ENCODE results near the gene SSH2. TPM values are rescaled to one million over a fixed set of nuclear protein-coding genes. Genes with fewer than 3 reads are reported as not detected.
"Not testable (repeated sequence)": the region's sequence is repeated elsewhere in the genome, so short reads cannot be mapped to it uniquely, and the experiment has no call there.

The SSH2 gene
- total RNA-seq, 1 experiment from 2014 or later = 15.2 TPM

DNA sequence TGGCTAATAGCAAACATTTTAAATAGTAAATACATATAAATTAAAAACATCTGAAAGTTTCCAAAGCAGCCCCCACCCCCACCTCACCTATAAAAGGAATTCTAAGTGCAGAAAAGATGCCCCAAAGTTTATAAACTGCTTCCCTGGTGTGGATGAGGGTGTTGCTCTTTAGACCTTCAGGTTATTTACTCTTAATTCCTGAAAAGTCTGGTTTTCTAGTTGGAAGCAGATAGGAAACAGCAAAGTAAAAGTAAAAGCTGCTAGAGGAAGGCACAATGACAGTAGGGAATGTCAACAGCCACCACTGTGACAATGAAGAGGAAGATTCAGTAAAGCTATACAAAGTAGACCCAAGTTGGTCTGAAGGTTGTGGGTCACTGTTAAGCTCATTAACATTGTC is 37.8 kb downstream of the SSH2 start:
- DNase-seq (ENCODE audit: low read depth, low spot score) = no peak
- in situ Hi-C loops (cut with HindIII; ENCODE audit: low pct_unique_long_range_greater_than_20kb, low sequenced_read_pairs) = no loop called here

GRCh38 chr17:29891131-29891530 is 38.9 kb downstream of the SSH2 start:
- no peak for DNase-seq (ENCODE audit: low read depth, low spot score)
- in situ Hi-C loops (cut with HindIII; ENCODE audit: low pct_unique_long_range_greater_than_20kb, low sequenced_read_pairs) = no loop called here

DNA sequence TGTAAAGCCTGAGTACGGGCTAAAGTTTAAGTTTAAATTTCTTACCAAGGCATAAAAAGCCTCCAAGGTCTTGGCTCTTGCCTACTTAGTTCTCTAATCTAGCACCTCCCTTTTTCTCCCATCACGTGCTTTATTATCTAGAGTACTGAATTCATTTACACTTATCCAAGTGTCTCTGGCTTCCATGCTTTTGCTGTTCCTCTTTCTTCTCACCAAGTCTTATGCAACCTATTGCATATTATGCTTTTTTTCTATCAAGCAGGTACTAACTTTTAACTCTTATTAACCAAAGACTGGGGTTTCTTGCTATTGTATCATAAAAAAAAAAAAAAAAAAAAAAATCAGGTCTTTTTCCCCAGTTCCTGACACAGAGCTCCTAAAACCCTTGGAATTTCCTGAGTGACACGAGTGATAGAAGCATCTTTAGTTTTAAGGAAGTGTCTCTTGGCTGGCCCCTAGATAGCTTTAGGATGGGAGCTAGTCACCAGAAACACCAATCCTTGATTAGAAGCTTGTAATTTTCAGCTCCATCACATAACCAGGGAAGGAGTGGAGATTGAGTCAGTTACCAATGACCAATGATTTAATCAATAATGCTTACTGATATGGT is 44.9 kb downstream of the SSH2 start:
- DNase-seq (ENCODE audit: low read depth, low spot score) = no peak
- in situ Hi-C loops (cut with HindIII; ENCODE audit: low pct_unique_long_range_greater_than_20kb, low sequenced_read_pairs) = no loop called here

DNA sequence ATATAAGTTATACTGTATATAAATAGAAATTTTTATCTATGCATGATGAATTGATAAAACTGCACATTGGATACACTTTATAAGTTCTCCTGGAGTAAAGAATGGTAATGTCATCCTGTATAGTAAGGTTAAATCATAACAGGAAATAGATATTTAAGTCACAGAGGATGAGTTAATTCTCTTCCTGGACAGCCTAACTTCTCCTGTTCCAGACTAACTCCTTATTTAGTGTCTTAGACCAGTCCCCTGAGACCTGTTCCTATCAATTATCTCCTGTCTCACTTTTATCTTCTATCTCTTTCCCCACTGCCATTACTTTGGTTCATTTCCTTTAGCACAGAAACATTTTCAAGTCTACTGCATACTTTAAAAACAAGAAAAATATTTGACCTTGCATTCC is 46.5 kb downstream of the SSH2 start:
- no peak for DNase-seq (ENCODE audit: low read depth, low spot score)
- in situ Hi-C loops (cut with HindIII; ENCODE audit: low pct_unique_long_range_greater_than_20kb, low sequenced_read_pairs) = no loop called here

DNA sequence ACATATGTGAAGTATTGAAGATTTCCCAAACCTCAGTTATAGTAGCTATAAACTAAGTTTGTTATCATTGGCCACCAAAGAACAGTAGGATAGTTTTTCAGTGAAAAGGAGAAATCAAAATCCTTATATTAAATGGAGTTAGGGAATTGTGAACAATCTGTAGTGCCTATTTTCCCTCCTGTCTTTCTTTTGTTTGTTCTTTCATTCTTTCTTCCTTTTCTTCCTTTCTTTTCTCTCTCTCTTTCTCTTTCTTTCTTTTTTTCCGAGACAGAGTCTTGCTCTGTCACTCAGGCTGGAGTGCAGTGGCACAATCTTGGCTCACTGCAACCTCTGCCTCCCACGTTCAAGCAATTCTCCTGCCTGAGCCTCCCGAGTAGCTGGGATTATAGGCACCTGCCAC is 48.8 kb downstream of the SSH2 start:
- no peak for DNase-seq (ENCODE audit: low read depth, low spot score)
- in situ Hi-C loops (cut with HindIII; ENCODE audit: low pct_unique_long_range_greater_than_20kb, low sequenced_read_pairs) = no loop called here

- in situ Hi-C loops (cut with HindIII; ENCODE audit: low pct_unique_long_range_greater_than_20kb, low sequenced_read_pairs) = no loop called here
- no peak for DNase-seq (ENCODE audit: low read depth, low spot score)
These were observed 50.0 kb downstream of the SSH2 start for GRCh38 chr17:29880031-29880430.

GRCh38 chr17:29874931-29875596 is 55.0 kb downstream of the SSH2 start:
- in situ Hi-C loops (cut with HindIII; ENCODE audit: low pct_unique_long_range_greater_than_20kb, low sequenced_read_pairs) = no loop called here
- DNase-seq (ENCODE audit: low read depth, low spot score) = no peak

DNA sequence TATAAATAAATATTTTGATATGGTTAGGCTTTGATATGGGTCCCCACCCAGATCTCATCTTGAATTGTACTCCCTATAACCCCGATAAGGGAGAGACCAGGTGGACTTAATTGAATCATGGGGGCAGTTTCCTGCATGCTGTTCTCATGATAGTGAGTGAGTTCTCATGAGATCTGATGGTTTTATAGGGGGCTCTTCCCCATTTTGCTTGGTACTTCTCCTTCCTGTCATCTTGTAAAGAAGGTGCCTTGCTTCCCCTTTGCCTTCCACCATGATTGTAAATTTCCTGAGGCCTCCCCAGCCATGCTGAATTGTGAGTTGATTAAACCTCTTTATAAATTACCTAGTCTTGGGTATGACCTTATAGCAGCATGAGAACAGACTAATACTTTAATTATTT is 55.7 kb downstream of the SSH2 start:
- DNase-seq (ENCODE audit: low read depth, low spot score); in situ Hi-C loops (cut with HindIII; ENCODE audit: low pct_unique_long_range_greater_than_20kb, low sequenced_read_pairs): not testable (repeated sequence)

GRCh38 chr17:29873476-29873875 is 56.6 kb downstream of the SSH2 start:
- in situ Hi-C loops (cut with HindIII; ENCODE audit: low pct_unique_long_range_greater_than_20kb, low sequenced_read_pairs) = no loop called here
- no peak for DNase-seq (ENCODE audit: low read depth, low spot score)

- in situ Hi-C loops (cut with HindIII; ENCODE audit: low pct_unique_long_range_greater_than_20kb, low sequenced_read_pairs) = no loop called here
- peak; percentile 96 for DNase-seq (ENCODE audit: low read depth, low spot score)
These were observed 59.1 kb downstream of the SSH2 start for GRCh38 chr17:29870836-29871465.

DNA sequence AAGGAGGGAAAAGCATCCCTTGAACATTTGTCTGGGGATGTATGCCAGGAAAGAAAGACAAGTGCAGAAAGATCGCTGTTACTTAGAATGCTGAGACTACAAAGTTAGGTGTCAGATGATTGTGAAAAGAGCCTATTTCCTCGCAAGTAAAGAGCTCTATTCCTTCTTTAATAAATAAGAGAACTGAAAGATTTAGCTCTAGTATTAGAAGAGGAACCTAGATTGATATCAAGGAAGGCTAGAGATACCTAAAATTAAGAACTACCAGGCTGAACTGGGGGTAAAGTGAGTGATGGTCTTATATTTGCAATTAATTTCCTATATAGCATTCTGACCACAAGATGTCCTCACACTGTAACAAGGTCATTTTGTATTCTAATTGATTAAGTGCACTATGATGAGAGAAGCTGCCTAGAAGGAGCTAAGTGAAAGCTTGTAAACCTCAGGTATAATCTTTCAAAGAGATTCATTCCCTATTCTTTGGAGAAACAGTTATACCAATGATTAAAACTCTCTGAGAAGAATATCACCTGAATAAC is 62.3 kb downstream of the SSH2 start:
- in situ Hi-C loops (cut with HindIII; ENCODE audit: low pct_unique_long_range_greater_than_20kb, low sequenced_read_pairs) = no loop called here
- peak; percentile 43 for DNase-seq (ENCODE audit: low read depth, low spot score)

DNA sequence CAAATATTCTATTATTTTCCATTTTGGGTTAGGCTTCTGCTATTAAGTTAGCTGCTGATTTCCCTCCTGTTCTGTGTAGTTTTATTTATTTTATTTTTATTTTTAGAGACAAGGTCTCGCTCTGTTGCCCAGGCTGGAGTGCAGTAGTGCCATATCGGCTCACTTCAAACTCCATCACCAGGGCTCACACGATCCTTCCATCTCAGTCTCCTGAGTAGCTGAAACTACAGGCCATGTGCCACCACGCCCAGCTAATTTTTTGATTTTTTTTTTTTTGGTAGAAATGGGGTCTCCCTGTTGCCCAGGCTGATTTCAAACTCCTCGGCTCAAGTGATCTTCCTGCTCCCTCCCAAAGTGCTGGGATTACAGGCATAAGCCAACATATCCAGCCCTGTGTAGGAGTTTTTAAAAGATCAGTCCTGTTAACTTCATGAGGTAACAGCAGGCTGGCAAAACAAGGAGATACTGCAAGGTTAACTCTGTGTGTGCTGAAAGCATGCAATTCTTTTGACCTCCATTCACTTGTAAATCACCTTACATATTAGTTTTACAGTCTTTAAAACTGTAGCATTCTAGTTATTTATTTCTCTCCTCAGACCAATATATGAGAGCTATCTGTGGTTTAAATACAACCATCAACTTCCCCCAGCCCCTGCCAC is 63.2 kb downstream of the SSH2 start:
- DNase-seq (ENCODE audit: low read depth, low spot score) = no peak
- in situ Hi-C loops (cut with HindIII; ENCODE audit: low pct_unique_long_range_greater_than_20kb, low sequenced_read_pairs) = no loop called here

DNA sequence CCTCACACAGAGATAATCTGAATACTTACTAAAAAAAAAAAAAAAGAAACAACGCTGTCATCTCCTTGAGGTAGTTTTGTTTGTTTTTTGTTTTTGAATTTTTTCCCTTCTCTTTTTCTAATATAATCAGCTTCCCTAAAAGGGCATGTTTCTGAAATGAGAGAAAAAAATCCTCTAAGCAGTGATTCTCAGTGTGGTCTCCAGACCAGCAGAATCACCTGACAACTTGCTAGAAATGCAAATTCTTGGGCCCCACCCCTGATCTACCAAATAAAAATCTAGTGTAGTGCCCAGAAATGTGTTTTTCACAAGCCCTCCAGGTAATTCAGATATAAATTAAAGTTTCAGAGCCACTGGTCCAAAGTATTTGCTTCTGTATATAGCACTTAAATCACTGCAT is 65.4 kb downstream of the SSH2 start:
- no peak for DNase-seq (ENCODE audit: low read depth, low spot score)
- in situ Hi-C loops (cut with HindIII; ENCODE audit: low pct_unique_long_range_greater_than_20kb, low sequenced_read_pairs) = no loop called here

DNA sequence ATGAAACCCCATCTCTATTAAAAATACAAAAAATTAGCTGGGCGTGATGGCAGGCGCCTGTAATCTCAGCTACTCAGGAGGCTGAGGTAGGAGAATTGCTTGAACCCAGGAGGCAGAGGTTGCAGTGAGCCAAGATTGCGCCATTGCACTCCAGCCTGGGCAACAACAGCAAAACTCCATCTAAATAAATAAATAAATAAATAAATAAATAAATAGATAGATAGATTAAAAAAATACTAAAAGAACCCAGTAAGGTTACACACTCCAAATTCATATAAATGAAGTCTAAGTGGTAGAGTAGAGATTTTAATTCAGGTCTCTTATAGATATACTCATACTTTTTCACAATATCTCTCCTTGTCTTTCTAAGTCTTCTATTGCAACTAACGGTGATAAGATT is 65.9 kb downstream of the SSH2 start:
- DNase-seq (ENCODE audit: low read depth, low spot score); in situ Hi-C loops (cut with HindIII; ENCODE audit: low pct_unique_long_range_greater_than_20kb, low sequenced_read_pairs): not testable (repeated sequence)

- in situ Hi-C loops (cut with HindIII; ENCODE audit: low pct_unique_long_range_greater_than_20kb, low sequenced_read_pairs) = no loop called here
- DNase-seq (ENCODE audit: low read depth, low spot score) = no peak
These were observed 67.1 kb downstream of the SSH2 start for GRCh38 chr17:29862951-29863350.

DNA sequence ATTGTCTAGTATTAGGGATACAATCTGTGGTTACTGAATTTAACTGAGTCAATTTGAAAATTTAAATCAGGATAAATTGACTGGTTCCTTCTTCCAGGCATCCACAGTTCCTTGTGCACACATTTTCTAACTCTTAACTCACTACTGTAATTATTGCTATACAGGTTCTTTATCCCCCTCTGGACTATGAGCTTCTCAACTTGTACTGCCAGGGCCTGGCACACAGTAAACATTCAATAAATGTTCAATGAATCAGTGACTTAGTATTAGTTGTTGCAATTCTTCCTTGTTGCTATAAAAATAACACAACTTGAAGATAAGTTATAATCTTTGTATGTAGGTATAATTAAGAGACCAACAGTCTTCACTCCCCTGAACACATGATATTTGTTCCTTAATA is 67.9 kb downstream of the SSH2 start:
- in situ Hi-C loops (cut with HindIII; ENCODE audit: low pct_unique_long_range_greater_than_20kb, low sequenced_read_pairs) = no loop called here
- no peak for DNase-seq (ENCODE audit: low read depth, low spot score)

GRCh38 chr17:29859445-29859844 is 70.6 kb downstream of the SSH2 start:
- DNase-seq (ENCODE audit: low read depth, low spot score); in situ Hi-C loops (cut with HindIII; ENCODE audit: low pct_unique_long_range_greater_than_20kb, low sequenced_read_pairs): not testable (repeated sequence)

- DNase-seq (ENCODE audit: low read depth, low spot score) = no peak
- in situ Hi-C loops (cut with HindIII; ENCODE audit: low pct_unique_long_range_greater_than_20kb, low sequenced_read_pairs) = no loop called here
These were observed 72.2 kb downstream of the SSH2 start for GRCh38 chr17:29857823-29858222.

All from SK-MEL-5 (cell line).